ACC112 (cell line): ENCODE results near the gene SALL4.
"Not testable (repeated sequence)": the region's sequence is repeated elsewhere in the genome, so short reads cannot be mapped to it uniquely, and the experiment has no call there.

Experiments
- H2AFZ ChIP-seq: fragments of 200-600 bp; sonication (generic); one replicate; pipeline ENCODE4 v1.6.0; 2017; ENCODE audit warnings: antibody characterized with exemption, low read length; ENCODE audit not compliant: unreplicated experiment
- H3K27ac ChIP-seq: fragments of 200-600 bp; sonication (generic); 2 replicates; pipeline ENCODE4 v1.5.1; 2014; ENCODE audit warnings: low read depth, mild to moderate bottlenecking, antibody characterized with exemption, low read length, moderate library complexity
- H3K27me3 ChIP-seq: fragments of 200-600 bp; sonication (generic); 2 replicates; pipeline ENCODE4 v1.6.1; 2014; ENCODE audit warnings: mild to moderate bottlenecking, antibody characterized with exemption, low read length, moderate library complexity, mixed read lengths; ENCODE audit not compliant: insufficient read depth
- H3K36me3 ChIP-seq: fragments of 200-600 bp; sonication (generic); 2 replicates; pipeline ENCODE4 v1.6.1; 2016; ENCODE audit warnings: mild to moderate bottlenecking, antibody characterized with exemption, low read length, moderate library complexity, mixed read lengths; ENCODE audit not compliant: insufficient read depth
- H3K4me1 ChIP-seq: fragments of 200-600 bp; sonication (generic); one replicate; pipeline ENCODE4 v1.6.1; 2016; ENCODE audit warnings: low read length, mixed read lengths; ENCODE audit not compliant: insufficient read depth, unreplicated experiment, control insufficient read depth
- H3K4me3 ChIP-seq: fragments of 200-600 bp; sonication (generic); 2 replicates; pipeline ENCODE4 v1.5.1; 2014; ENCODE audit warnings: mild to moderate bottlenecking, low read depth, low read length
- H3K79me2 ChIP-seq: fragments of 200-600 bp; sonication (generic); one replicate; pipeline ENCODE4 v1.6.0; 2016; ENCODE audit warnings: low read length; ENCODE audit not compliant: control insufficient read depth, unreplicated experiment, insufficient read depth

Gene SALL4

DNA sequence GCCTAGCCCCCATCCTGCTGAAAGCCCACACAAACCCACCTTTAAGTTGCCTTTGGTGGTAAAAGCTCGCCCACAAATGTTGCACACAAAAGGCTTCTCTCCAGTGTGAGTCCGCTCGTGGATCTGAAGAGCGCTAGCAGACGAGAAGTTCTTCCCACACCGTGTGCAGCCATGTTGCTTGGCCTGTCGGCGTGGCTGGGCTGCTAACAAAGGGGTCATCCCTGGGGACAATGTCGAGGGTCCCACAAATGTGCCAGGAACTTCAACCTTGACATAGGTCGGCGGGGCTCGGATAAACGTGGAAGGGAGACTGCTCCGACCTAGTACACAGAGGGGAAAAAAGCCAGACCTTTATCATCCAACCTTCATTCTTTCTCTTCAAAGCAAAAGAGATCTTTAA, 13.5 kb downstream of the SALL4 start:
- Histone ChIP-seq H3K27me3 (no peaks in the 10 kb centered on the region), H3K4me1 (no peaks in the 10 kb centered on the region), H2AFZ (no peak overlapping the region), H3K4me3 (no peak overlapping the region), H3K27ac (no peak overlapping the region), H3K36me3 (no peaks in the 10 kb centered on the region), H3K79me2 (no peaks in the 10 kb centered on the region)

GRCh38 chr20:51784299-51784698, 18.0 kb downstream of the SALL4 start:
- Histone ChIP-seq H3K4me3 (no peak overlapping the region), H3K27ac (no peak overlapping the region), H3K79me2 (no peaks in the 10 kb centered on the region), H2AFZ (no peak overlapping the region), H3K27me3 (no peaks in the 10 kb centered on the region), H3K36me3 (no peaks in the 10 kb centered on the region), H3K4me1 (no peaks in the 10 kb centered on the region)

- not testable (repeated sequence) for H3K4me3 ChIP-seq, H3K36me3 ChIP-seq, H3K4me1 ChIP-seq, H3K27ac ChIP-seq, H2AFZ ChIP-seq, H3K27me3 ChIP-seq, H3K79me2 ChIP-seq
Measured at GRCh38 chr20:51778229-51778759, 24.0 kb downstream of the SALL4 start.

DNA sequence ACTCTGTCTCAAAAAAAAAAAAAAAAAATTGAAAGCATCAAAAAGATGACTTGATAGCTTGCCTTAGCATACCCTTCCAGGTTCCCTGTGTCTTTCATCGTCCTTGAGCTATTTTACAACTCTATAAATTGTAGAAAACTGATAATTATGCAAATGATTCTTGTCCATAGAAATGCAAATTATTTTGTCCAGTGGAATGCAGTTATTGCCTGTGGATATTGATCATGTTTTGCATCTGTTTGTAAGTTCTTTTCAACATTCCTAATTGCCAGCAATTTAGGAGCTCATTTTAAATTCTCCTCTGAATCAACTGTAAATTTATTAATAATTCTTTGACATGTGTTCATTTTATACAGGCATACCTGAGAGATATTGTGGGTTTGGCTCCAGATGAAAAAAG, 27.1 kb downstream of the SALL4 start:
- no peak overlapping the region for H3K27ac ChIP-seq
- H3K79me2 ChIP-seq, result no peaks in the 10 kb centered on the region
- no peaks in the 10 kb centered on the region for H3K4me1 ChIP-seq
- H3K4me3 ChIP-seq, result no peak overlapping the region
- no peak overlapping the region for H2AFZ ChIP-seq
- no peaks in the 10 kb centered on the region for H3K36me3 ChIP-seq
- no peaks in the 10 kb centered on the region for H3K27me3 ChIP-seq

GRCh38 chr20:51772236-51772635, 30.1 kb downstream of the SALL4 start:
- no peaks in the 10 kb centered on the region for H3K79me2 ChIP-seq
- H3K27me3 ChIP-seq, result no peaks in the 10 kb centered on the region
- no peak overlapping the region for H2AFZ ChIP-seq
- H3K4me3 ChIP-seq, result no peak overlapping the region
- H3K27ac ChIP-seq, result no peak overlapping the region
- H3K4me1 ChIP-seq, result no peaks in the 10 kb centered on the region
- no peaks in the 10 kb centered on the region for H3K36me3 ChIP-seq

DNA sequence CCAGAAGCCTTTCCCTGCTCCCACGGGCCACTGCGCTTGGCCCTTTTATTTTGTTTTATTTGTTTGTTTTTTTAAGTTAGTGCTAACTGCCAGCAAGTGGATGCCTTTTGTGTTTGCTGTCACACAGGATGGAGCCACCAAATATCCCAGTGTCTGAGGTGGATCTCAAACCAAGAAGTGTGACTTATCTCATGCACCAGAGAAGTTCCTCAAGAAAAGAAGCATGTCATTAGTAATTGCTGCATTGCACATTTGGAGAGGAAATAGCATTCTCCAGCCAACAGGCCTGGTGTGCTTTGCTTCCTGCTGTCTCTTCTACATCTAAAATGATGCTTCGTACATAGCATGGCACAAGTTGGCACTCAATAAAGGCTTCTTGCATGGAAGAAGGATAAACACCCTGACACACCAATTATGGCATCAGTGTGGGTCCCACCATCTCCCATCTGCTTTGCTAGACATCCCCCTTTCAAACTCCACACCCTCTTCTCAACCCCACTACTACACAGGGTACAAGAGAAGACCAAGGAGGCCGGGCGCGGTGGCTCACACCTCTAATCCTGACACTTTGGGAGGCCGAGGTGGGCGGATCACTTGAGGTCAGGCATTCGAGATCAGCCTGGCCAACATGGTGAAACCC, 32.2 kb downstream of the SALL4 start:
- H3K4me1 ChIP-seq, result no peaks in the 10 kb centered on the region
- H3K4me3 ChIP-seq, result no peak overlapping the region
- H3K36me3 ChIP-seq, result no peaks in the 10 kb centered on the region
- no peaks in the 10 kb centered on the region for H3K27me3 ChIP-seq
- H3K27ac ChIP-seq, result no peak overlapping the region
- H2AFZ ChIP-seq, result no peak overlapping the region
- H3K79me2 ChIP-seq, result no peaks in the 10 kb centered on the region

GRCh38 chr20:51768759-51769517, 33.4 kb downstream of the SALL4 start:
- Histone ChIP-seq H3K27me3 (no peaks in the 10 kb centered on the region), H2AFZ (no peak overlapping the region), H3K4me3 (no peak overlapping the region; the same call in 1 of the 2 replicates), H3K79me2 (no peaks in the 10 kb centered on the region), H3K27ac (no peak overlapping the region), H3K36me3 (no peaks in the 10 kb centered on the region), H3K4me1 (no peaks in the 10 kb centered on the region)

DNA sequence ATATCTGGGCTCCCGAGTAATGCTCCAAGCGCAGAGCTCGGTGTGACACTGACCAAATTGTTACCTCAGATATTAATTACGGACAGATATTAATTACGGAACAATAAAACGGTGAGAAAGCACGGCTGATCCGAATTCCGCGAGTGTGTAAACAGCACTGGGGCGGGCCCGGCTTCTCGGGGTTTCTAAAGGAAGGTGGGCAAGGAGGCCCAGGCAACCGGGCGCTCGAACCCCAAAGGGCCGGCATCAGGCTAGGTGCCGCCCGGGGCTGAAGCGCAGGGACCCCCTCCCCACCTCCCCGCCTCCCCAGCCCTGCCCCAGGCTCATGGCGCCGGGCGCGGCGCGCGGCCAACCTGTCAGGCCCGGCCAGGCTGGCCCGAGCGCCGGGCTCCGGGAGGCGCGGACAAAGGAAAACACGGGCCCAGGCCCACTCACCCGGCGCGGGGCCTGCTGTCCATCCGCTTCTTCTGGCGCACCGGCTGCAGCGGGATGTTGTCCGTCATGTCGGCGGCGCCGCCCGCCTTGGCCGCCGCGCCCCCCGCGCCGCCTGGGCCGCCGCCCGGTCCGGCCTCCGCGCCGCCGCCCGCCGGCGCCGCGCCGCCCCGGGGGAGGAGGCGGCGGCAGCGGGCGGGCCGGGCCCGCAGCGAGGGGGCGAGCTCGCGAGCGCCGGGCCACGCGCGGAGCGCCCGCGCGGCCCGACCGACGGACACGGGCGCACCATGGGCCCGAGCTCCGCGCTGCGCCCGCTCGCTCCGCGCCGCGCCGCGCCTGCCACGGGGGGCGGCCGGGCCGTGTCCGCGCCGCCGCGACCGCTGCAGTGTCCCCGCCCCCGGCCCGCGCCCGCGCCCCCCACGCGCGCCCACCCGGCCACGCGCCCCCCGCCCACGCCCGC, 34.2 kb downstream of the SALL4 start, which contains the start of gene ATP9A:
ATP9A (minus strand) TSS at position 524 of the 892 bp plus-strand sequence; CDS start at position 503, 21 bp downstream.
- no peaks in the 10 kb centered on the region for H3K36me3 ChIP-seq
- no peaks in the 10 kb centered on the region for H3K27me3 ChIP-seq
- peak within 1 kb of the TSS; percentile 77 for H3K4me3 ChIP-seq
- no peaks in the 10 kb centered on the region for H3K79me2 ChIP-seq
- no peak within 1 kb of the TSS for H3K27ac ChIP-seq
- H3K4me1 ChIP-seq, result no peaks in the 10 kb centered on the region
- H2AFZ ChIP-seq, result peak within 1 kb of the TSS; percentile 49

DNA sequence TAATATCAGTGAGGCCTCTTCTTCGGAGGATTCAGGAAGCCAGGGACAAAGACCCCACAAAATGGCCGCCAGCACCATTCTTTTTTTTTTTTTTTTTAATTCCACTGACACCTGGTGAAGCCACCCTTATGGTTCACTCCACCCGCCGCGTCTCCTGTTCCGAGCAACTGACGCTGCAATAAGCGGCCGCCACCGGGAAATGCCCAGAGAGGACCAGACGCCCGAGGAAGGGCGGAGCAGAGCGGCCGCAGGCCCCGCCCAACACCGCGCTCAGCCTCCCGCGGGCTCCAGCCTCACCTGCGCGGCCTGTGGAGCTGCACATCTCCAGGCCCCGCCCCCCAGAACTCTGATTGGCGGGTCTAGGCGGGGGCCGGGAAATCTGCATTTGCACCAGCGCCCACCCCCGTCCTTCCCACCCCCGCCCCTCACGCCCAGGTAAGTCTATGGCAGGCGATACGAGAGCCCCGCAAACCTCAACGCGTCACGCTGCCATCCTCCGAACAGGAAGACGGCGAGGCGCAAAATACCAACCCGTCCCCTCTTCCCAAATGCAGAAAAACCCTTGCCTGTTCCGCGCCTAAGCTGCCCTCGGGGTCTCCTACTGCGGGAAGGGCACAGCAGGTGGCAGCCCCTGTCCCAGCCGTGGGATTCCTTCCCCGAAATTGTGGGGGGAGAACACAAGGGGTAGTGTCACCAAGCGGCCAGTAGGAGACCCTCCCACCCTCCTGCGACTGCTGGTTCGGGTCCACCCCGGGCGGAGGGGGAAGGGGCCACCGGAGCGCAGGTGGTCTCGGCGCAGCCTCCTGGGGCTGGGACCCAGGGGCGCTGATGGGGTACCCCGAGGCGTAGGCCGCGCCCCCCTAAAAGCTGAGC, 35.1 kb downstream of the SALL4 start:
- H3K36me3 ChIP-seq, result no peaks in the 10 kb centered on the region
- peak overlapping the region; percentile 77 for H3K4me3 ChIP-seq
- H3K79me2 ChIP-seq, result no peaks in the 10 kb centered on the region
- no peaks in the 10 kb centered on the region for H3K27me3 ChIP-seq
- H3K27ac ChIP-seq, result no peak overlapping the region
- peak overlapping the region; percentile 49 for H2AFZ ChIP-seq
- H3K4me1 ChIP-seq, result no peaks in the 10 kb centered on the region

GRCh38 chr20:51765381-51765780, 36.9 kb downstream of the SALL4 start:
- H3K4me3 ChIP-seq, H3K36me3 ChIP-seq, H3K27ac ChIP-seq, H3K27me3 ChIP-seq, H3K4me1 ChIP-seq, H3K79me2 ChIP-seq, H2AFZ ChIP-seq: not testable (repeated sequence)
